A673 (cell line): ENCODE measurements around the gene KIF26B. TPM values are rescaled to one million over a fixed set of nuclear protein-coding genes. Genes with fewer than 3 reads are reported as not detected.

ENCODE experiments used
- BruUV-seq: library from RNA; stranded (reverse); fragments of 400-500 nt; replicated peaks from 2 replicates; lab custom pipeline; 2021; lab: Mats Ljungman, UMichigan
- CTCF ChIA-PET: fragments of 300-600 bp; sonication (Branson Sonifier 250); formaldehyde crosslinking; loops from one replicate; lab custom pipeline; 2022; ENCODE audit warnings: antibody characterized with exemption; lab: Charles Lee
- POLR2A ChIA-PET: fragments of 300-600 bp; sonication (Branson Sonifier 250); formaldehyde crosslinking; loops from one replicate; lab custom pipeline; 2022; ENCODE audit warnings: antibody characterized with exemption; ENCODE audit not compliant: low non-redundant PET; lab: Charles Lee
- DNase-seq: peaks from one replicate; pipeline ENCODE4 v3.0.0-alpha.2; 2015; ENCODE audit warnings: low spot score
- H3K27ac ChIP-seq: fragments of 200-600 bp; sonication (generic); 2 replicates; pipeline ENCODE4 v1.5.1; 2016; ENCODE audit warnings: mixed run types, low read depth, mild to moderate bottlenecking, mixed read lengths, antibody characterized with exemption, low read length; ENCODE audit not compliant: poor library complexity, severe bottlenecking
- H3K27me3 ChIP-seq: fragments of 200-600 bp; sonication (generic); replicated peaks from 2 replicates; pipeline ENCODE4 v1.6.1; 2017; ENCODE audit warnings: mixed run types, low read depth, mild to moderate bottlenecking, mixed read lengths, antibody characterized with exemption, low read length; ENCODE audit not compliant: insufficient read depth, poor library complexity
- H3K36me3 ChIP-seq: fragments of 200-600 bp; sonication (generic); 2 replicates; pipeline ENCODE4 v1.6.1; 2016; ENCODE audit warnings: mixed run types, mild to moderate bottlenecking, mixed read lengths, antibody characterized with exemption, low read length; ENCODE audit not compliant: insufficient read depth, poor library complexity, severe bottlenecking
- H3K4me1 ChIP-seq: fragments of 200-600 bp; sonication (generic); 2 replicates; pipeline ENCODE4 v1.6.1; 2017; ENCODE audit warnings: mixed run types, mild to moderate bottlenecking, mixed read lengths, antibody characterized with exemption, low read length; ENCODE audit not compliant: insufficient read depth, poor library complexity, severe bottlenecking
- H3K4me3 ChIP-seq: fragments of 200-600 bp; sonication (generic); 2 replicates; pipeline ENCODE4 v1.5.1; 2016; ENCODE audit warnings: low read depth, mixed run types, mild to moderate bottlenecking, mixed read lengths, low read length; ENCODE audit not compliant: poor library complexity, severe bottlenecking
- H3K9me3 ChIP-seq: fragments of 200-600 bp; sonication (generic); 2 replicates; pipeline ENCODE4 v1.6.1; 2016; ENCODE audit warnings: mixed run types, low read depth, mild to moderate bottlenecking, mixed read lengths, antibody characterized with exemption, low read length; ENCODE audit not compliant: poor library complexity, severe bottlenecking
- CTCF ChIP-seq: fragments of 300-800, 200-600 bp; sonication (generic); conservative IDR thresholded peaks from 2 replicates; pipeline ENCODE4 v1.5.1; 2017; ENCODE audit warnings: low read depth, mild to moderate bottlenecking, antibody characterized with exemption, low read length, moderate library complexity, mixed read lengths
- EZH2 ChIP-seq: fragments of 200-600 bp; sonication (generic); IDR thresholded peaks from 2 replicates; pipeline ENCODE4 v1.6.1; 2017; ENCODE audit warnings: borderline replicate concordance, low read depth, mild to moderate bottlenecking, mixed read lengths, antibody characterized with exemption, low read length; ENCODE audit not compliant: poor library complexity, severe bottlenecking
- intact Hi-C: fragments of 100-400 bp; cut with micrococcal nuclease; formaldehyde crosslinking; loops from one replicate; pipeline ENCODE4 v1.10.0; 2022; ENCODE audit not compliant: unreplicated experiment
- total RNA-seq: library from RNA; stranded (reverse); gene quantifications from 2 replicates; pipeline ENCODE4 v1.2.3, GENCODE V29; 2021

KIF26B gene
- total RNA-seq, 1 experiment from 2014 or later = not detected

- TF ChIP-seq EZH2 (no peak), CTCF (no peak)
- H3K4me3 ChIP-seq = no peak overlapping the region
- no peaks in the 10 kb centered on the region for H3K4me1 ChIP-seq
- intact Hi-C loops = no loop called here
- ChIA-PET POLR2A (no interaction called here), CTCF (no interaction called here)
- peaks cover 49% of the 10 kb centered on the region for H3K27me3 ChIP-seq
- no peak overlapping the region for H3K27ac ChIP-seq
- H3K36me3 ChIP-seq = no peaks in the 10 kb centered on the region
- no peaks in the 10 kb centered on the region for H3K9me3 ChIP-seq
- DNase-seq = no peak
- BruUV-seq = no TSS peak
These were observed 14.6 kb downstream of the KIF26B start for GRCh38 chr1:245169376-245169775.

- Histone ChIP-seq H3K36me3 (no peaks in the 10 kb centered on the region), H3K9me3 (no peaks in the 10 kb centered on the region), H3K4me3 (no peak overlapping the region), H3K27me3 (peaks cover 35% of the 10 kb centered on the region), H3K4me1 (no peaks in the 10 kb centered on the region), H3K27ac (no peak overlapping the region)
- CTCF ChIA-PET = no interaction called here
- no peak for DNase-seq
- POLR2A ChIA-PET = no interaction called here
- BruUV-seq = no TSS peak
- intact Hi-C loops = no loop called here
- no peak for TF ChIP-seq EZH2
- TF ChIP-seq CTCF = no peak
These were observed 17.2 kb downstream of the KIF26B start for GRCh38 chr1:245172026-245172425.

GRCh38 chr1:245172829-245173228 lies 18.0 kb downstream of the KIF26B start:
- intact Hi-C loops = no loop called here
- no peak overlapping the region for H3K27ac ChIP-seq
- POLR2A ChIA-PET = no interaction called here
- H3K9me3 ChIP-seq = no peaks in the 10 kb centered on the region
- H3K27me3 ChIP-seq = peaks cover 27% of the 10 kb centered on the region
- no peak for TF ChIP-seq CTCF
- TF ChIP-seq EZH2 = no peak
- H3K36me3 ChIP-seq = no peaks in the 10 kb centered on the region
- no TSS peak for BruUV-seq
- DNase-seq = no peak
- H3K4me3 ChIP-seq = no peak overlapping the region
- CTCF ChIA-PET = no interaction called here
- H3K4me1 ChIP-seq = no peaks in the 10 kb centered on the region
